Left ventricle myocardium inferior (tissue), 1 donor: ENCODE results near the gene OGN. TPM values are rescaled to one million over a fixed set of nuclear protein-coding genes. Genes with fewer than 3 reads are reported as not detected.
"Not testable (repeated sequence)": the region's sequence is repeated elsewhere in the genome, so short reads cannot be mapped to it uniquely, and the experiment has no call there.

Experiments
- DNase-seq: peaks from one replicate; pipeline ENCODE4 v3.0.0-alpha.2; 2020
- H3K27ac ChIP-seq: fragments of 200-600 bp; replicated peaks from 2 replicates; pipeline ENCODE4 v1.8.0; 2021
- H3K27me3 ChIP-seq: fragments of 200-600 bp; 2 replicates; pipeline ENCODE4 v1.8.0; 2021; ENCODE audit warnings: low read depth
- H3K36me3 ChIP-seq: fragments of 200-600 bp; 2 replicates; pipeline ENCODE4 v1.8.0; 2021
- H3K4me1 ChIP-seq: fragments of 200-600 bp; 2 replicates; pipeline ENCODE4 v1.8.0; 2021
- H3K4me3 ChIP-seq: fragments of 200-600 bp; 2 replicates; pipeline ENCODE4 v1.8.0; 2021; ENCODE audit warnings: mild to moderate bottlenecking, moderate library complexity
- H3K9me3 ChIP-seq: fragments of 200-600 bp; replicated peaks from 2 replicates; pipeline ENCODE4 v1.8.0; 2021
- intact Hi-C: fragments of 100-400 bp; cut with micrococcal nuclease; formaldehyde crosslinking; loops from one replicate; pipeline ENCODE4 v1.11.0; 2022
- total RNA-seq: library from RNA; stranded (reverse); fragmentation: NEBNext Ultra II Directional; extraction: Animal tissue kit (Norgen Biotek cat#: 25700); gene quantifications from one replicate; pipeline ENCODE4 v1.2.1, GENCODE V29; 2021
- TF ChIP-seq, protein P1 (sequence below): fragments of 200-600 bp; IDR thresholded peaks from 2 replicates; pipeline ENCODE4 v1.8.0; 2021; ENCODE audit warnings: antibody characterized with exemption, mild to moderate bottlenecking, borderline replicate concordance
- donor health status: DM: no; HTN: yes; CAD: no; lungs with severe emphysema.

Gene OGN
- total RNA-seq, 1 donor from 2014 or later: 19.2 TPM

DNA sequence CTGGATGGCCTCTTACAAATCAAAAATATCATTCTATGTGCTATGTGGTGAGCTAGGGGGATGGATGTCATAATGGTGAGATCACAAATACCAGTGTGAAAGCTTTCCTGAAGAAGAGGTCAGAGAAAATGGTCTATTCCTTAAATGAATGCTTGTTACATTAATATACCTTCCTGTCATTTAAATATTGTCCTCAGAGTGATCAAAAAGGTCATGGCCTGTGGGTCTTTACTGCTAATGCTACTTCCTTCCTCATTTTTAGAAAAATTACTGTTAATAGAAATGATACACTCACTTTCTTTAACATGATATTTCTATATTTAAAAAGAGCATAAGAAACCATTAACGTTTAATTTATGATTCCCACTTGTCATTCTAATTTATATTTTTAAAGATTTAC lies 10.2 kb upstream of the OGN start:
- TF ChIP-seq, protein P1, sequence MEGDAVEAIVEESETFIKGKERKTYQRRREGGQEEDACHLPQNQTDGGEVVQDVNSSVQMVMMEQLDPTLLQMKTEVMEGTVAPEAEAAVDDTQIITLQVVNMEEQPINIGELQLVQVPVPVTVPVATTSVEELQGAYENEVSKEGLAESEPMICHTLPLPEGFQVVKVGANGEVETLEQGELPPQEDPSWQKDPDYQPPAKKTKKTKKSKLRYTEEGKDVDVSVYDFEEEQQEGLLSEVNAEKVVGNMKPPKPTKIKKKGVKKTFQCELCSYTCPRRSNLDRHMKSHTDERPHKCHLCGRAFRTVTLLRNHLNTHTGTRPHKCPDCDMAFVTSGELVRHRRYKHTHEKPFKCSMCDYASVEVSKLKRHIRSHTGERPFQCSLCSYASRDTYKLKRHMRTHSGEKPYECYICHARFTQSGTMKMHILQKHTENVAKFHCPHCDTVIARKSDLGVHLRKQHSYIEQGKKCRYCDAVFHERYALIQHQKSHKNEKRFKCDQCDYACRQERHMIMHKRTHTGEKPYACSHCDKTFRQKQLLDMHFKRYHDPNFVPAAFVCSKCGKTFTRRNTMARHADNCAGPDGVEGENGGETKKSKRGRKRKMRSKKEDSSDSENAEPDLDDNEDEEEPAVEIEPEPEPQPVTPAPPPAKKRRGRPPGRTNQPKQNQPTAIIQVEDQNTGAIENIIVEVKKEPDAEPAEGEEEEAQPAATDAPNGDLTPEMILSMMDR: no peak
- Histone ChIP-seq H3K4me1 (peaks cover 4% of the 10 kb centered on the region), H3K9me3 (no peaks in the 10 kb centered on the region), H3K27me3 (no peaks in the 10 kb centered on the region), H3K27ac (no peak overlapping the region), H3K4me3 (no peak overlapping the region), H3K36me3 (no peaks in the 10 kb centered on the region)
- intact Hi-C loops: no loop called here
- no peak for DNase-seq

DNA sequence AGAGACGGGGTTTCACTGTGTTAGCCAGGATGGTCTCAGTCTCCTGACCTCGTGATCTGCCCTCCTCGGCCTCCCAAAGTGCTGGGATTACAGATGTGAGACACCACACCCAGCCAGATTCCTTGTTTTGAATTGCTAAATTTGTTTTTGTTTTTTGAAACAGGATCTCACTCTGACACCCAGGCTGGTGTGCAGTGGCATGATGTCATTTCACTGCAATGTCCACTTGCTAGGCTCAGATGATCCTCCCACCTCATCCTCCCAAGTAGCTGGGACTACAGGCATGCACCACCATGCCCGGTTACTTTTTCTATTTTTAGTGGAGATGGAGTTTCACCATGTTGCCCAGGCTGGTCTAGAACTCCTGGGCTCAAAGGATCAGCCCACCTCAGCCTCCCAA lies 6.8 kb upstream of the OGN start:
- H3K27me3 ChIP-seq, H3K36me3 ChIP-seq, H3K9me3 ChIP-seq, H3K4me3 ChIP-seq, intact Hi-C loops, DNase-seq: not testable (repeated sequence)
- Histone ChIP-seq H3K4me1 (peaks cover 13% of the 10 kb centered on the region), H3K27ac (peak overlapping the region; percentile 24)

GRCh38 chr9:92408747-92409478 lies 4.5 kb upstream of the OGN start:
- peaks cover 14% of the 10 kb centered on the region for H3K4me1 ChIP-seq
- no peaks in the 10 kb centered on the region for H3K27me3 ChIP-seq
- no peaks in the 10 kb centered on the region for H3K9me3 ChIP-seq
- intact Hi-C loops: no loop called here
- H3K4me3 ChIP-seq: no peak overlapping the region
- H3K36me3 ChIP-seq: no peaks in the 10 kb centered on the region
- DNase-seq: no peak
- no peak overlapping the region for H3K27ac ChIP-seq
- TF ChIP-seq, protein P1: no peak

- TF ChIP-seq, protein P1: no peak
- DNase-seq: no peak
- intact Hi-C loops: no loop called here
- H3K4me3 ChIP-seq: no peak overlapping the region
- H3K27me3 ChIP-seq: no peaks in the 10 kb centered on the region
- no peaks in the 10 kb centered on the region for H3K9me3 ChIP-seq
- no peak overlapping the region for H3K27ac ChIP-seq
- H3K4me1 ChIP-seq: peaks cover 14% of the 10 kb centered on the region
- no peaks in the 10 kb centered on the region for H3K36me3 ChIP-seq
Observed at GRCh38 chr9:92407818-92408217, 3.4 kb upstream of the OGN start.

DNA sequence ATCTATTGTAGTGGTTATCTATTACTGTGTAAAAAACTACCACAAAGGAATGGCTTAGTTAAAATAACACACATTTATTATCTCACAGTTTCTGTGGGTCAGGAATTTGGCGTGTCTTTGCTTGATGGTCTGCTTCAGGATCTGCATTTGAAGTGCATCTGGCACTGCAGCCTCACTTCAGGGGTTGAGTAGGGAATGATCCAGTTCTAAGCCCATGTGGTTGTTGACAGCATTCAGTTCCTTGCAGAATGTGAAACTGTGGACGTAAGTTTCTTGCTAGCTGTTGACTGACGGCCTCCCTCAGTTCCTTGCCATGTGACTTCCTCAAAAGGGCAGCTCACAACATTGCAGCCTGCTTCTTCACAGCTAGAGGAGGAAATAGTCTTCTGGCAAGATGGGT lies 2.1 kb upstream of the OGN start:
- Histone ChIP-seq H3K4me3 (peak overlapping the region; percentile 35), H3K4me1 (peaks cover 14% of the 10 kb centered on the region), H3K27me3 (no peaks in the 10 kb centered on the region), H3K9me3 (no peaks in the 10 kb centered on the region), H3K27ac (peak overlapping the region; percentile 57), H3K36me3 (no peaks in the 10 kb centered on the region)
- TF ChIP-seq, protein P1: no peak
- intact Hi-C loops: no loop called here
- DNase-seq: no peak

DNA sequence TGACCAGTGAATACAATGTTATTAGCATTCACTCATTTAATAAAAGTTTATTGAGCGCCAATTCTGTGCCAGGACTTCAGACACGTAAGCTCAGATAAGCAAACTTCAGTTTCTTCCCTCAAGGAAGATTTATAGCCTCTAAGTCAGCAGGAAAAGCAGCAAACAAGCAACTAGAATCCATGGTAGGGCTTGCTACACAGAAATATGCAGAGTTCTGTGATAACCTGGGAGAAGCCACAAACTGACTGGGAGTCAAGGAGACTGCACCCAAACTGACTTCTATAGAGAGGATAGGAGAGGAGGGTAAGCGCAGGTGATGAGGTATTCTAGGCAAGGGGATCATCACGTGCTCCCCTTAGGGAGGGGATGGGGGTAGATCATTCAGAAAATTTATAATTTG lies 1.4 kb upstream of the OGN start:
- intact Hi-C loops: no loop called here
- peaks cover 14% of the 10 kb centered on the region for H3K4me1 ChIP-seq
- no peaks in the 10 kb centered on the region for H3K9me3 ChIP-seq
- no peak for DNase-seq
- TF ChIP-seq, protein P1: no peak
- H3K27me3 ChIP-seq: no peaks in the 10 kb centered on the region
- H3K36me3 ChIP-seq: no peaks in the 10 kb centered on the region
- H3K4me3 ChIP-seq: peak overlapping the region; percentile 35
- H3K27ac ChIP-seq: peak overlapping the region; percentile 57
